GM21576 (cell line): ENCODE results near the gene RANBP1.

Experiments used
- ATAC-seq: cut with Tn5 transposase; IDR thresholded peaks from one replicate; pipeline ENCODE4 v1.9.1; 2021; ENCODE audit warnings: mild to moderate bottlenecking, moderate library complexity; ENCODE audit not compliant: unreplicated experiment

The RANBP1 gene

DNA sequence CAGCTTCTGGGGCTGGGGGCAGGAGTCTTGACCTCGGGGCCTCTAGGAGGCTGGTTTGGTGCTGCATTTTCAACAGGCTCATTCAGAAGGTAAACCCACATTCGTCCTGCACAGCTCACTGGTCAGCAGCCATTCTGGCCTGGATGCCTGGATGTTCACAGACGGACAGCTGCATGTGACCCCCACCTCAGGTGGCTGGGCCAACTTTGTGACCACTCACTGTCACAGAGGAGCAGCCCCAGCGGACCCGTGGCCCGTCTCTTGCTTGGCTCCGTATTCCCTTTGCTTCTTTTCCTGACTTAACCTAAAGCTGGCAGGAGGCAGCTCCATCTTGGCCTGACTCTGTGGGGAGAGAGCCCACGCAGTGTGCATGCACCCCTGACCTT is 27.6 kb upstream of the RANBP1 start:
- ATAC-seq = no peak

DNA sequence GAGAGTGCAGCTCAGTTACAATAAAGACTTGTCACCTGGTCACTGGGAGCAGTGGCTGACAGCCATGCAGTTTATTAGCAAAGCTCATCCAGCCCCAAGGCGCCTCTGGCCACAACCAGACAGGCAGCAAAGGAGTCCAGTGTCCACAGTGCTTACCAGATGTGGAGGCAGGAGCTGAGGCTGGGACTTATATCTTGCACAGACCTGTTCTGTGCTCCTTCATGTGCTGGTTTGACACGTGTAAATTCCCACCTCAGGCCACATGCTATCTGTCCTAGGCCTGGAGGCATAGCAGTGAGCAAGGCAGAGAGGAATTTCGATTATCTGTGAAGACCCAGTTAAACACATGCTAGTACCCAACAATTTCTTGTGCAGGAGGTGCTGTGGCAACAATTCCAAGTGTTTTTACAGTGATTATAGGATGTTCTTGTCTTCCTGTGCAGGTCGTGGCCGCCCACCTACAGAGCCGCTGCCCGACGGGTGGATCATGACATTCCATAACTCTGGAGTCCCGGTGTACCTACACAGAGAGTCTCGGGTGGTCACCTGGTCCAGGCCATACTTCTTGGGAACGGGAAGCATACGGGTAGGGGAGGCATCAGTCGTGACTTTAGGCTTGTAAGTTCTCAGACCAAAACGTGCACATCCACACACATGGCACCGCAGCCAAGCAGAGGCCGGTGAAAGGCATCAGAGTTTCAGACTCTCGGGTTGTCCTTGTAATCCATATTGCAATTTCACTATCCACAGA is 26.5 kb upstream of the RANBP1 start:
- no peak for ATAC-seq

DNA sequence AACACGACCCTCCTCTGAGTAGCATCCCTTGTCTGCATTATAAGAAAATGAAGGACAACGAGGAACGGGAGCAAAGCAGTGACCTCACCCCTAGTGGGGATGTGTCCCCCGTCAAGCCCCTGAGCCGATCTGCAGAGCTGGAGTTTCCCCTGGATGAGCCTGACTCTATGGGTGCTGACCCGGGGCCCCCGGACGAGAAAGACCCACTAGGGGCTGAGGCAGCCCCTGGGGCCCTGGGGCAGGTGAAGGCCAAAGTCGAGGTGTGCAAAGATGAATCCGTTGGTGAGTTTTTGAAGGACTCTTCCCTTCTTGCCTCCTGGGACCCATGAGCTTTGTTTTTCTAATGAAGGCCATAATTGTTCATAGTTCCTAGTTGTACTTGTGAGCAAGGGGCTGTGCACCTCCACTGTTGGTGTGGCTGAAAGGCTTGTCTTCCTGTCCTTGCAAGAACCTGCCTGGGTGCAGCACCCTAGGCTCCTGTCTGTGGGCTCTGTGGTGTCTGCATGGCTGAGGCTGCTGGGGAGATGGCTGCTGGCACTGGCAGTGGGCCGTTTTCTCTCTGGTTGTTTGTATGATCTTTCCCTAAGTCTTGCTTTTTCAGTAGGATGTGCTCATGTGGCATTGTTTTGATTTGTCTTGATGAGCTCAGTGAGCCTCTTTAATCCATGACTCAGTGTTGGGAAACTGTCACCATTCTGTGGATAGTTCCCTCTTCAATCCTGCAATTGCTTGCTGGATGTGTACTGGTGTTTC is 25.8 kb upstream of the RANBP1 start:
- no peak for ATAC-seq

- ATAC-seq = no peak
Observed at GRCh38 chr22:20090730-20091240, 25.1 kb upstream of the RANBP1 start.

- no peak for ATAC-seq
Observed at GRCh38 chr22:20091690-20092476, 24.0 kb upstream of the RANBP1 start.

DNA sequence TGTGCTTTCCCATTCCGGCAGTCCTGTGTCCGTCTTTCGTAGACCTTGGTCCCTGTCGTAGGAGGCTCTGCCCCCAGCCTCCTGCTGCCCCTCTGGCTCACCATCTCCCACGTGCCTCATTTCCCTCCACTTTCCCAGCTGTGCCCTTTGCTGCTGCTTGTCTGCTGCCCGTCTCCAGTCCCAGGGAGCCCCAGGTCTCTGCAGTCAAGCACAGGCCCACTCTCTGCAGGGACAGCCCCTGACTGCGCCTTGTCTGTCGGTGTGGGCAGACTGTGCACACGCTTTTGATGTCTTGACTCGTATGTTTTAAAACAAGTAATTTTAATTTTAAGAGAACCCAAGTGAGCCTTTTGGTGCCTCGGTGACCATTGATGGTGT is 23.4 kb upstream of the RANBP1 start:
- ATAC-seq = no peak

DNA sequence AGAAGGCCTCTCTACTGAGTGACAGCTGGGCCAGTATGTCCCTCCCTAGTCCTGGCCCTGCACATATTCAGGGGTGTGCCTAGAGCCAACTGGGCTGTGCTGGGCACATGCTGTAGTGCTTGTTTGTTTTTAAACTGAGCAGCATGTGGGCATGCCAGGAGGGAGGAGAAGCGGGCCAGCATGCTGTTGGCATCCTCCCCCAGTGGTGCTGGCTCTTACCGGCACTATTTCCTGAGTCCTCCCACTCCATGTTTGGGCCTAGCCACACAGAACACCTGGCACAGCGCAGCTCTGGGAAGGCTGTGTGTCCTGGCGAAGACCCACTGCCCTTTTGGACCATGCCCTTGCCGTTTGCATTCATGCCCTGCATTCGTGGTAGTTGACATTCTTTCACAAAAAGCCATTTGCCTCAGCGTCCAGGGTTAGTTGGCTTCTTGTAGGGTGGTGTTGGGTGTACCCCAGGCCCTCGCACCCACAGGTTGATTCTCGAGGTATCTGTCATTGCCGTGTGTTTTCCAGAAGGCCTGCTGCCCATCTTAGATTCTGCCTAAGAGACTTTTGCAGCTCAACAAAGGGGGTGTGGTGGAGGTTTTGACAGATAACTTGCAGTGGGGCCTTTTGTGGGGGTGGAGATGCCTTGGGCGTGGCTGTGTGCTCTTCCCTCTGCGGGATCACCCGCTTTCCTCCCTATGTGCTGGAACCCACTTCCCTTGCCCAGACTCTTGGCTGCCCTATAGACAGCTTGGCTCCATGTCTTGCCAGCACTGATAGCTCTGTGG is 22.3 kb upstream of the RANBP1 start:
- ATAC-seq = no peak

DNA sequence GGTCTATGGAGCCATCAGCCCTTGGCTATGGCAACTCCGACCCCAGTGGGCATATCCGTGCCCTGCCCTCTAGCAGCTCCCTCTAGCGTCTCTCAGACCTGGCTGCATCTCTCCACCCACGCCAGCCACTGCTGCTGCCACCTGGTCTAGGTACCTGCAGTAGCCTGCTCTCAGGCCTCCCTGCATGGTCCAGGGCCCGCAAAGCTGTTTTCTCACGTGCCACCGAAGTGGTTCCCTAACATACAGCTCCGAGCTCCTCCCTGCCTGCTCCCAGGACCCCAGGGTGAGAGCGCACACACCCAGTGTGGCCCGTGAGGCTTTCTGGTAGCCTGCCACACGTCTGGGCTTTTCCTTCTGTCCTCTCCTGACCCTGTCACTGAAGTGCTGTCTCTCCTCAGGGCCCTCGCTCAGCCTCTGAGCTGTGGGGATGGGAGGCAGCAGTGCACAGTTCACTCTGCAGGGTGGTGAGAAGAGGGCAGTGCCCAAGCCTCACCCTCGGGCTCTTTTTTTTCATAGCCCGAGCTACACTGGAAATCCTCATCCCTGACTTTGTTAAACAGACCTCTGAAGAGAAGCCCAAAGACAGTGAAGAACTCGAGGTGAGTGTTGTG is 21.6 kb upstream of the RANBP1 start:
- no peak for ATAC-seq

DNA sequence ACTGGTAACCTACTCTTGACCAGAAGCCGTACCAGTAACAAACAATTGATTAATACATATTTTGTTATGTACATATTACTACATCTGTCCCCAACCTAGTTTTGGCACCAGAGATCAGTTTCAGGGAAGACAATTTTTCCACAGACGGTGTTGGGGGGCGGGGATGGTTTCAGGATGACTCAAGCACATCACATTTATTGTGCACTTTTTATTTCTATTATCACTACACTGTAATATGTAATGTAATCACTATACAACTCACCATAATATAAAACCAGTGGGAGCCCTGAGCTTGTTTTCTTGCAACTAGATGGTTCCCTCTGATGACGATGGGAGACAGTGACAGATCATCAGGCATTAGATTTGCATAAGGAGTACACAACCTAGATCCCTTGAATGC is 20.4 kb upstream of the RANBP1 start:
- ATAC-seq = no peak

GRCh38 chr22:20096574-20097420 is 19.1 kb upstream of the RANBP1 start:
- ATAC-seq = no peak

- ATAC-seq = no peak
Observed at GRCh38 chr22:20099099-20099711, 16.7 kb upstream of the RANBP1 start.

GRCh38 chr22:20101638-20102037 is 14.3 kb upstream of the RANBP1 start:
- ATAC-seq = no peak

- ATAC-seq = no peak
Observed at GRCh38 chr22:20102203-20102780, 13.6 kb upstream of the RANBP1 start.

- no peak for ATAC-seq
Observed at GRCh38 chr22:20105456-20106204, 10.3 kb upstream of the RANBP1 start.

GRCh38 chr22:20106205-20106848 is 9.6 kb upstream of the RANBP1 start:
- no peak for ATAC-seq

- no peak for ATAC-seq
Observed at GRCh38 chr22:20106849-20107237, 9.1 kb upstream of the RANBP1 start.

DNA sequence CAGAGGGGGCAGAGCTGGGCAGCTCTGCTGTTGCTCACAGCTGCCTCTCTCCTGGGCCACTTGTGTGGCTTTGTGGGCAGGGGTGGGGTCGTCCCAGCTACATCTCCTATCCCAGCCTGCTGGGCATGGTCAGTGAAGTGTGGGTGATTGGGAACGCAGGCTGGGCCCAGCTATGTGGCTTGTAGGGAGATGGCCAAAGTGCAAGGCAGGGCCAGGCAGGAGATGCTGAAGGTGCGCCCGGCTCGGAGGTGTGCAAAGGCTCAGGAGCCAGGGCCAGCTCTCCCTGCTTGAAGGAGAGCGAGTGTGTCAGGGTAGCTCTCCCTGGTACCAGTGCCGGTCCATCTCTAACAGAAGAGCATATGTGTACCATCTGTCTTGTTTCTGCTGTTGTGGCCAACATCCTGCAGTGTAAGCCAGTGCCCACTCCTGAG is 8.4 kb upstream of the RANBP1 start:
- no peak for ATAC-seq
